ENCODE data around the gene ZNF740.

Gene ZNF740

GRCh38 chr12:53231921-53232645, 51.6 kb downstream of the ZNF740 start, which contains the start of gene RARG:
TSS of gene RARG (minus strand) at chr12:53232209. CDS start at chr12:53227545, 4,664 bp downstream.
- peak within 1 kb of the TSS; percentile 95 for H2AFZ ChIP-seq
- H3K36me3 ChIP-seq (ENCODE audit: control insufficient read depth, insufficient read depth, low read length): no peaks in the 10 kb centered on the region
- H3K4me1 ChIP-seq: peaks cover 17% of the 10 kb centered on the region
- no peaks in the 10 kb centered on the region for H3K79me2 ChIP-seq
- H3K27me3 ChIP-seq (ENCODE audit: control insufficient read depth, insufficient read depth, low read length): no peaks in the 10 kb centered on the region
- H3K27ac ChIP-seq: peak within 1 kb of the TSS; percentile 75
- peak within 1 kb of the TSS; percentile 75 for H3K4me3 ChIP-seq (ENCODE audit: low read depth, low read length)
- TF ChIP-seq, protein P1, sequence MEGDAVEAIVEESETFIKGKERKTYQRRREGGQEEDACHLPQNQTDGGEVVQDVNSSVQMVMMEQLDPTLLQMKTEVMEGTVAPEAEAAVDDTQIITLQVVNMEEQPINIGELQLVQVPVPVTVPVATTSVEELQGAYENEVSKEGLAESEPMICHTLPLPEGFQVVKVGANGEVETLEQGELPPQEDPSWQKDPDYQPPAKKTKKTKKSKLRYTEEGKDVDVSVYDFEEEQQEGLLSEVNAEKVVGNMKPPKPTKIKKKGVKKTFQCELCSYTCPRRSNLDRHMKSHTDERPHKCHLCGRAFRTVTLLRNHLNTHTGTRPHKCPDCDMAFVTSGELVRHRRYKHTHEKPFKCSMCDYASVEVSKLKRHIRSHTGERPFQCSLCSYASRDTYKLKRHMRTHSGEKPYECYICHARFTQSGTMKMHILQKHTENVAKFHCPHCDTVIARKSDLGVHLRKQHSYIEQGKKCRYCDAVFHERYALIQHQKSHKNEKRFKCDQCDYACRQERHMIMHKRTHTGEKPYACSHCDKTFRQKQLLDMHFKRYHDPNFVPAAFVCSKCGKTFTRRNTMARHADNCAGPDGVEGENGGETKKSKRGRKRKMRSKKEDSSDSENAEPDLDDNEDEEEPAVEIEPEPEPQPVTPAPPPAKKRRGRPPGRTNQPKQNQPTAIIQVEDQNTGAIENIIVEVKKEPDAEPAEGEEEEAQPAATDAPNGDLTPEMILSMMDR (IDR thresholded peaks at IDR 0.05): peak; percentile 17
- peak within 1 kb of the TSS; percentile 93 for H3K4me2 ChIP-seq (ENCODE audit: low read length)
- H3K9ac ChIP-seq: peak within 1 kb of the TSS; percentile 43
- no peaks in the 10 kb centered on the region for H3K9me3 ChIP-seq (ENCODE audit: control insufficient read depth, low read length)

GRCh38 chr12:53232646-53233461, 52.3 kb downstream of the ZNF740 start:
- Histone ChIP-seq H3K27ac (peak overlapping the region; percentile 75), H3K9ac (no peak overlapping the region), H3K4me3 (ENCODE audit: low read depth, low read length) (peak overlapping the region; percentile 52), H3K27me3 (ENCODE audit: control insufficient read depth, insufficient read depth, low read length) (no peaks in the 10 kb centered on the region), H2AFZ (peak overlapping the region; percentile 95), H3K36me3 (ENCODE audit: control insufficient read depth, insufficient read depth, low read length) (no peaks in the 10 kb centered on the region), H3K4me1 (peaks cover 17% of the 10 kb centered on the region), H3K4me2 (ENCODE audit: low read length) (peak overlapping the region; percentile 76), H3K79me2 (no peaks in the 10 kb centered on the region), H3K9me3 (ENCODE audit: control insufficient read depth, low read length) (no peaks in the 10 kb centered on the region)
- TF ChIP-seq, protein P1 (IDR thresholded peaks at IDR 0.05): no peak

GRCh38 chr12:53233671-53234121, 53.2 kb downstream of the ZNF740 start:
- Histone ChIP-seq H3K4me3 (ENCODE audit: low read depth, low read length) (no peak overlapping the region), H3K36me3 (ENCODE audit: control insufficient read depth, insufficient read depth, low read length) (no peaks in the 10 kb centered on the region), H3K4me2 (ENCODE audit: low read length) (no peak overlapping the region), H3K79me2 (no peaks in the 10 kb centered on the region), H3K4me1 (peaks cover 17% of the 10 kb centered on the region), H3K27me3 (ENCODE audit: control insufficient read depth, insufficient read depth, low read length) (no peaks in the 10 kb centered on the region), H3K9me3 (ENCODE audit: control insufficient read depth, low read length) (no peaks in the 10 kb centered on the region), H3K27ac (no peak overlapping the region), H3K9ac (no peak overlapping the region), H2AFZ (peak overlapping the region; percentile 95)
- TF ChIP-seq, protein P1 (IDR thresholded peaks at IDR 0.05): no peak

DNA sequence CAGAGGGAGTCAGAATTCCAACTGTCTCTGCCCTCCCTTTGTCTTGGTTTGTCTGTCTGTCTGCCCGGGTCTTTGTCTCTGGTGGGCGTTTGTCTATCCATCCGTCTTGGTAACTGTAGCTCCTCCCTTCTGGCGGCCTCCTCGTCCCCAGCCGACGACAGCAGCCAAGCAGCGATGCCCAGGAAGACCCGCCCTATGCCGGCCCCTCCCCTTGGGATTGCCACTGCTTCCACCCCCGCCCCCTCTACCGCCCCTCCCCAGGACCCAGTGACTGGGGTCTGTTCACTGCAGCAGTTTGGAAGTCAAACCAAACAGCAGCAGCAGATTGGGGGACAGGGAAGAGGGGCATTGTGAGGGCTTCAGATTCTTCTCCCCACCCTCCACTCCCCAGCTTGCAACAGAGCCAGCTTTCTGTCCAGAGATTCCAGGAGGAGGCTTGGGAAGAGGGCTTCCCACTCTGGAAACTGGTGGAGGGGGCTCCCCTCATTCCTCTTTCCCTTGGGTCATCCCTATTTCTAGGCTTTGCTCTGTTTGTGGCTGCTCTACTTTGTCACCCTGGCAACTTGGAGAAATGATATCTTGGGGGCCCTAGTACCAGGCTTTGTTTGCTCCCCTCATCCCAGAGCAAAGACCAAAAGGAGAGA, 53.9 kb downstream of the ZNF740 start:
- Histone ChIP-seq H2AFZ (no peak overlapping the region), H3K9ac (no peak overlapping the region), H3K27me3 (ENCODE audit: control insufficient read depth, insufficient read depth, low read length) (no peaks in the 10 kb centered on the region), H3K4me2 (ENCODE audit: low read length) (no peak overlapping the region), H3K9me3 (ENCODE audit: control insufficient read depth, low read length) (no peaks in the 10 kb centered on the region), H3K4me1 (peaks cover 17% of the 10 kb centered on the region), H3K79me2 (no peaks in the 10 kb centered on the region), H3K4me3 (ENCODE audit: low read depth, low read length) (no peak overlapping the region), H3K36me3 (ENCODE audit: control insufficient read depth, insufficient read depth, low read length) (no peaks in the 10 kb centered on the region), H3K27ac (no peak overlapping the region)
- TF ChIP-seq, protein P1 (IDR thresholded peaks at IDR 0.05): no peak
